K562 (cell line): Measurements from ENCODE around the gene FAM149B1. TPM values are rescaled to one million over a fixed set of nuclear protein-coding genes. Genes with fewer than 3 reads are reported as not detected.

ENCODE experiments used
- BCL6 ChIP-seq: fragments of 250-450 bp; sonication (Bioruptor Pico); IDR thresholded peaks from 2 replicates; pipeline ENCODE4 v1.4.0; 2020
- BRD4 ChIP-seq: fragments of 200-600 bp; sonication (generic); IDR thresholded peaks from 2 replicates; pipeline ENCODE4 v1.6.1; 2017; ENCODE audit warnings: inconsistent platforms
- DIDO1 ChIP-seq: fragments of 450-650 bp; IDR thresholded peaks from 2 replicates; pipeline ENCODE4 v1.6.1; 2016; ENCODE audit warnings: low read depth, missing biosample characterization, missing genetic modification characterization
- ESRRA ChIP-seq: fragments of 450-650 bp; IDR thresholded peaks from 2 replicates; pipeline ENCODE4 v1.6.1; 2014; ENCODE audit warnings: low read depth, mild to moderate bottlenecking, moderate library complexity, borderline replicate concordance
- FOXJ3 ChIP-seq: sonication (generic); formaldehyde crosslinking; IDR thresholded peaks from 2 replicates; pipeline ENCODE4 v1.4.0; 2020; ENCODE audit warnings: mild to moderate bottlenecking, missing genetic modification reagents
- HINFP ChIP-seq: fragments of 450-650 bp; conservative IDR thresholded peaks from 2 replicates; pipeline ENCODE4 v1.6.1; 2016; ENCODE audit warnings: missing genetic modification characterization, low read depth, mild to moderate bottlenecking, control low read depth, missing compliant biosample characterization
- KDM2B ChIP-seq: fragments of 250-450 bp; sonication (Bioruptor Pico); IDR thresholded peaks from 2 replicates; pipeline ENCODE4 v1.8.0; 2021; ENCODE audit warnings: mild to moderate bottlenecking, moderate library complexity
- KHSRP ChIP-seq: fragments of 450-650 bp; IDR thresholded peaks from 2 replicates; pipeline ENCODE4 v1.6.1; 2017
- MCM3 ChIP-seq: fragments of 450-650 bp; IDR thresholded peaks from 2 replicates; pipeline ENCODE4 v1.6.1; 2016
- NR4A1 ChIP-seq, 2 experiments: fragments of 250-450 bp in 1 of 2; fragments of 450-650 bp in 1 of 2; sonication (Bioruptor Pico) in 1 of 2; IDR thresholded peaks; 2 replicates each; pipeline versions ENCODE4 v1.4.0 to v1.6.1; 2016 to 2020; ENCODE audit warnings: mild to moderate bottlenecking in 2 of 2, missing compliant biosample characterization in 1 of 2, missing genetic modification characterization in 1 of 2, moderate library complexity in 1 of 2
- RB1 ChIP-seq: fragments of 450-650 bp; IDR thresholded peaks from 2 replicates; pipeline ENCODE4 v1.6.1; 2017; ENCODE audit warnings: low read depth, mild to moderate bottlenecking
- RBFOX2 ChIP-seq: fragments of 200-400 bp; formaldehyde crosslinking; IDR thresholded peaks from 2 replicates; pipeline ENCODE4 v1.6.1; 2017; ENCODE audit warnings: low read depth, mild to moderate bottlenecking, low read length, moderate library complexity
- SRSF1 ChIP-seq: fragments of 200-400 bp; formaldehyde crosslinking; IDR thresholded peaks from 2 replicates; pipeline ENCODE4 v1.6.1; 2017; ENCODE audit warnings: mild to moderate bottlenecking, low read depth, low read length, moderate library complexity
- TBP ChIP-seq: optimal IDR thresholded peaks from 2 replicates; pipeline ENCODE3; 2011; ENCODE audit warnings: low read depth, low read length, improper control_type of control experiment
- ZNF431 ChIP-seq: sonication (generic); formaldehyde crosslinking; IDR thresholded peaks from 2 replicates; pipeline ENCODE4 v1.8.0; 2022; ENCODE audit warnings: mild to moderate bottlenecking, missing genetic modification reagents
- polyA plus RNA-seq, 8 experiments: library from polyadenylated mRNA; depleted of rRNA in 4 of 8; stranded (reverse) in 5 of 8; unstranded in 3 of 8; fragments of >200 nt; fragmentation: Nextera tagmentation in 2 of 8; fragmentation: Illumina TruSeq in 1 of 8; extraction: Ambion mirVana in 2 of 8; extraction: Trizol in 1 of 8; gene quantifications; 2 replicates each; pipeline versions ENCODE4 v1.2.1 to v1.2.3, GENCODE V29; 2011 to 2014; ENCODE audit warnings: inconsistent platforms in 1 of 8, missing spikeins in 1 of 8
- total RNA-seq, 7 experiments: library from RNA; depleted of rRNA in 6 of 7; stranded (reverse); fragments of >200 nt in 6 of 7; fragmentation: Illumina TruSeq in 2 of 7; extraction: Trizol in 2 of 7; gene quantifications; 2 replicates each; pipeline versions ENCODE4 v1.2.1 to v1.2.3, GENCODE V29; 2011 to 2021; ENCODE audit warnings: low replicate concordance in 1 of 7
- TF ChIP-seq, protein P1 (sequence below): sonication (generic); formaldehyde crosslinking; IDR thresholded peaks from 2 replicates; pipeline ENCODE4 v1.5.0; 2020; ENCODE audit warnings: missing genetic modification reagents
- TF ChIP-seq, protein P2 (sequence below), 2 experiments: fragments of 450-650 bp; formaldehyde crosslinking in 1 of 2; IDR thresholded peaks; 2 replicates each; pipeline versions ENCODE4 v1.4.0 to v1.6.1; 2014 to 2020; ENCODE audit warnings: mild to moderate bottlenecking in 2 of 2, borderline replicate concordance in 1 of 2, low read depth in 1 of 2

FAM149B1 gene
- total and polyA plus RNA-seq, 9 of the 15 experiments (the other 6 are each of a cell fraction or from before 2014, with no cell fraction given), result 4.2 to 18.5 (median 9.3) TPM

- peak; percentile 81 for TF ChIP-seq ZNF431 (CRISPR knock-in tag)
- TF ChIP-seq KDM2B, result peak; percentile 72; the same call in 1 of the 2 replicates
- TF ChIP-seq NR4A1 (CRISPR knock-in tag; IDR thresholded peaks at IDR 0.05), result peak; percentile 89; the same call in 1 of the 2 replicates
- no peak for TF ChIP-seq NR4A1 (tag; IDR thresholded peaks at IDR 0.05)
- TF ChIP-seq DIDO1 (tag), result peak; percentile 63; the same call in 1 of the 2 replicates
- TF ChIP-seq KHSRP, result no peak
- TF ChIP-seq BCL6 (CRISPR knock-in tag), result 0 out of 2 replicates have a peak, but pooled peaks have one; percentile 32
- TF ChIP-seq, protein P1, sequence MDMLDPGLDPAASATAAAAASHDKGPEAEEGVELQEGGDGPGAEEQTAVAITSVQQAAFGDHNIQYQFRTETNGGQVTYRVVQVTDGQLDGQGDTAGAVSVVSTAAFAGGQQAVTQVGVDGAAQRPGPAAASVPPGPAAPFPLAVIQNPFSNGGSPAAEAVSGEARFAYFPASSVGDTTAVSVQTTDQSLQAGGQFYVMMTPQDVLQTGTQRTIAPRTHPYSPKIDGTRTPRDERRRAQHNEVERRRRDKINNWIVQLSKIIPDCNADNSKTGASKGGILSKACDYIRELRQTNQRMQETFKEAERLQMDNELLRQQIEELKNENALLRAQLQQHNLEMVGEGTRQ (CRISPR knock-in tag), result peak; percentile 64
- TF ChIP-seq HINFP (tag), result no peak
- peak; percentile 89 for TF ChIP-seq ESRRA
- TF ChIP-seq FOXJ3, result no peak
- TF ChIP-seq RB1, result peak; percentile 49
- TF ChIP-seq SRSF1, result no peak
- TF ChIP-seq, protein P2, sequence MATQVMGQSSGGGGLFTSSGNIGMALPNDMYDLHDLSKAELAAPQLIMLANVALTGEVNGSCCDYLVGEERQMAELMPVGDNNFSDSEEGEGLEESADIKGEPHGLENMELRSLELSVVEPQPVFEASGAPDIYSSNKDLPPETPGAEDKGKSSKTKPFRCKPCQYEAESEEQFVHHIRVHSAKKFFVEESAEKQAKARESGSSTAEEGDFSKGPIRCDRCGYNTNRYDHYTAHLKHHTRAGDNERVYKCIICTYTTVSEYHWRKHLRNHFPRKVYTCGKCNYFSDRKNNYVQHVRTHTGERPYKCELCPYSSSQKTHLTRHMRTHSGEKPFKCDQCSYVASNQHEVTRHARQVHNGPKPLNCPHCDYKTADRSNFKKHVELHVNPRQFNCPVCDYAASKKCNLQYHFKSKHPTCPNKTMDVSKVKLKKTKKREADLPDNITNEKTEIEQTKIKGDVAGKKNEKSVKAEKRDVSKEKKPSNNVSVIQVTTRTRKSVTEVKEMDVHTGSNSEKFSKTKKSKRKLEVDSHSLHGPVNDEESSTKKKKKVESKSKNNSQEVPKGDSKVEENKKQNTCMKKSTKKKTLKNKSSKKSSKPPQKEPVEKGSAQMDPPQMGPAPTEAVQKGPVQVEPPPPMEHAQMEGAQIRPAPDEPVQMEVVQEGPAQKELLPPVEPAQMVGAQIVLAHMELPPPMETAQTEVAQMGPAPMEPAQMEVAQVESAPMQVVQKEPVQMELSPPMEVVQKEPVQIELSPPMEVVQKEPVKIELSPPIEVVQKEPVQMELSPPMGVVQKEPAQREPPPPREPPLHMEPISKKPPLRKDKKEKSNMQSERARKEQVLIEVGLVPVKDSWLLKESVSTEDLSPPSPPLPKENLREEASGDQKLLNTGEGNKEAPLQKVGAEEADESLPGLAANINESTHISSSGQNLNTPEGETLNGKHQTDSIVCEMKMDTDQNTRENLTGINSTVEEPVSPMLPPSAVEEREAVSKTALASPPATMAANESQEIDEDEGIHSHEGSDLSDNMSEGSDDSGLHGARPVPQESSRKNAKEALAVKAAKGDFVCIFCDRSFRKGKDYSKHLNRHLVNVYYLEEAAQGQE (IDR thresholded peaks at IDR 0.05; ENCODE audit: borderline replicate concordance), result peak; percentile 3; the same call in 1 of the 2 replicates
- TF ChIP-seq, protein P2 (CRISPR knock-in tag; IDR thresholded peaks at IDR 0.05; ENCODE audit: low read depth), result 0 out of 2 replicates have a peak, but pooled peaks have one; percentile 58
- TF ChIP-seq BRD4, result peak; percentile 91; the same call in 1 of the 2 replicates
- TF ChIP-seq TBP, result peak; percentile 88
- TF ChIP-seq MCM3, result no peak
- TF ChIP-seq RBFOX2, result peak; percentile 97
Observed at GRCh38 chr10:73252445-73253224, 84.7 kb downstream of the FAM149B1 start, which contains the start of gene MRPS16 (continued).
